PC-3 (cell line): ENCODE results near the gene RERE. TPM values are rescaled to one million over a fixed set of nuclear protein-coding genes. Genes with fewer than 3 reads are reported as not detected.
"Not testable (repeated sequence)": the region's sequence is repeated elsewhere in the genome, so short reads cannot be mapped to it uniquely, and the experiment has no call there.

Experiments used
- ATAC-seq: fragments of 200-7000 bp; cut with Tn5 transposase; 2 replicates; pipeline ENCODE4 v1.9.1; 2020; ENCODE audit warnings: mild to moderate bottlenecking, moderate library complexity
- BruUV-seq: library from RNA; stranded (reverse); fragments of 400-500 nt; replicated peaks from 2 replicates; lab custom pipeline; 2021; lab: Mats Ljungman, UMichigan
- CTCF ChIA-PET: fragments of 300-600 bp; sonication (Branson Sonifier 250); formaldehyde crosslinking; loops from one replicate; lab custom pipeline; 2022; ENCODE audit warnings: antibody characterized with exemption; lab: Charles Lee
- POLR2A ChIA-PET: fragments of 300-600 bp; sonication (Branson Sonifier 250); formaldehyde crosslinking; loops from one replicate; lab custom pipeline; 2022; ENCODE audit warnings: antibody characterized with exemption; ENCODE audit not compliant: unreplicated experiment; lab: Charles Lee
- DNase-seq: peaks from one replicate; pipeline ENCODE4 v3.0.0-alpha.2; 2015
- H2AFZ ChIP-seq: fragments of 300-600 bp; sonication (generic); 2 replicates; pipeline ENCODE4 v1.6.0; 2016; ENCODE audit warnings: antibody characterized with exemption, low read length
- H3F3A ChIP-seq: fragments of 300-600 bp; sonication (generic); one replicate; pipeline ENCODE4 v1.6.0; 2017; ENCODE audit warnings: antibody characterized with exemption, low read length, control low read depth, mild to moderate bottlenecking; ENCODE audit not compliant: unreplicated experiment
- H3K27ac ChIP-seq: fragments of 300-600 bp; sonication (generic); 2 replicates; pipeline ENCODE4 v1.5.1; 2016; ENCODE audit warnings: mild to moderate bottlenecking, low read length
- H3K27me3 ChIP-seq: fragments of 300-600 bp; sonication (generic); 2 replicates; pipeline ENCODE4 v1.6.1; 2016; ENCODE audit warnings: low read length, mixed read lengths
- H3K36me3 ChIP-seq: fragments of 300-600 bp; sonication (generic); 2 replicates; pipeline ENCODE4 v1.6.1; 2016; ENCODE audit warnings: low read depth, mixed run types, low read length, mixed read lengths
- H3K4me1 ChIP-seq: fragments of 300-600 bp; sonication (generic); 2 replicates; pipeline ENCODE4 v1.5.1; 2016; ENCODE audit warnings: low read length; ENCODE audit not compliant: insufficient read depth
- H3K4me2 ChIP-seq: fragments of 300-600 bp; sonication (generic); 2 replicates; pipeline ENCODE4 v1.6.0; 2016; ENCODE audit warnings: low read length
- H3K4me3 ChIP-seq: fragments of 300-600 bp; sonication (generic); 2 replicates; pipeline ENCODE4 v1.5.1; 2016; ENCODE audit warnings: mild to moderate bottlenecking, low read length, mixed read lengths
- H3K79me2 ChIP-seq: fragments of 300-600 bp; sonication (generic); 2 replicates; pipeline ENCODE4 v1.6.1; 2017; ENCODE audit warnings: low read length, mixed read lengths
- H3K9ac ChIP-seq: fragments of 300-600 bp; sonication (generic); 2 replicates; pipeline ENCODE4 v1.6.0; 2016; ENCODE audit warnings: mild to moderate bottlenecking, low read length
- H3K9me2 ChIP-seq: fragments of 300-600 bp; sonication (generic); replicated peaks from 2 replicates; pipeline ENCODE4 v1.6.1; 2016; ENCODE audit warnings: mixed run types, low read length, mixed read lengths
- H3K9me3 ChIP-seq: fragments of 300-600 bp; sonication (generic); 2 replicates; pipeline ENCODE4 v1.6.1; 2016; ENCODE audit warnings: low read length, mixed read lengths
- H4K20me1 ChIP-seq: fragments of 300-600 bp; sonication (generic); 2 replicates; pipeline ENCODE4 v1.6.1; 2016; ENCODE audit warnings: low read length, mixed read lengths
- CTCF ChIP-seq: fragments of 300-600 bp; sonication (generic); conservative IDR thresholded peaks from 2 replicates; pipeline ENCODE4 v1.5.1; 2017; ENCODE audit warnings: antibody characterized with exemption, low read depth, mild to moderate bottlenecking, low read length
- EZH2 ChIP-seq: fragments of 300-600 bp; sonication (generic); IDR thresholded peaks from one replicate; pipeline ENCODE4 v1.6.1; 2017; ENCODE audit warnings: antibody characterized with exemption, mild to moderate bottlenecking, low read length; ENCODE audit not compliant: unreplicated experiment
- EZH2phosphoT487 ChIP-seq: fragments of 300-600 bp; sonication (generic); IDR thresholded peaks from 2 replicates; pipeline ENCODE4 v1.6.1; 2018; ENCODE audit warnings: mild to moderate bottlenecking, antibody characterized with exemption, low read length, borderline replicate concordance
- intact Hi-C: fragments of 100-400 bp; cut with micrococcal nuclease; formaldehyde crosslinking; loops from 2 replicates; pipeline ENCODE4 v1.9.0; 2023
- total RNA-seq: library from RNA; depleted of rRNA; stranded (reverse); fragments of >200 nt; gene quantifications from 2 replicates; pipeline ENCODE4 v1.2.3, GENCODE V29; 2014

The RERE gene
- total RNA-seq, 1 experiment from 2014 or later = 24.2 TPM

DNA sequence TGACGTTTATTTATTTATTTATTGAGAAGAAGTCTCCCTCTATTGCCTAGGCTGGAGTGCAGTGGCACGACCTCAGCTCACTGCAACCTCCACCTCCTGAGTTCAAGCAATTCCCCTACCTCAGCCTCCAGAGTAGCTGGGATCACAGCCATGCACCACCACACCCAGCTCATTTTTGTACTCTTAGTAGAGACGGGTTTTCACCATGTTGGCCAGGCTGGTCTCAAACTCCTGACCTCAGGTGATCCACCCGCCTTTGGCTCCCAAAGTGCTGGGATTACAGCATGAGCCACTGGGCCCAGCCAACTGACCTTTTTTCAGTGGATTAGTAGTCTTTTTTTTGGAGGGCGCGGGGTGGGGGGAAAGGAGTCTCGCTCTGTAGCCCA lies 90.6 kb downstream of the RERE start:
- not testable (repeated sequence) for H2AFZ ChIP-seq, H3K4me2 ChIP-seq, H3K9me3 ChIP-seq, H3K27ac ChIP-seq, H4K20me1 ChIP-seq, H3K4me1 ChIP-seq, H3K9ac ChIP-seq, H3K27me3 ChIP-seq, H3K4me3 ChIP-seq, BruUV-seq, DNase-seq, H3K79me2 ChIP-seq, H3K9me2 ChIP-seq, H3K36me3 ChIP-seq, H3F3A ChIP-seq
- CTCF ChIA-PET = interaction anchor here (0.5 to 2.2 kb wide), 5 partner anchors 67 to 742 kb away, joined by 3 to 19 read pairs (median 3); no protein-coding TSS in a partner anchor
- POLR2A ChIA-PET = interaction anchor here (0.6 kb wide), 1 partner anchor 274 kb away, joined by 4 read pairs; no protein-coding TSS in a partner anchor
- peak; percentile 67 for ATAC-seq
- intact Hi-C loops = loop anchor here (1.0 kb wide), 2 partner anchors 122 to 165 kb away; no protein-coding TSS in a partner anchor

DNA sequence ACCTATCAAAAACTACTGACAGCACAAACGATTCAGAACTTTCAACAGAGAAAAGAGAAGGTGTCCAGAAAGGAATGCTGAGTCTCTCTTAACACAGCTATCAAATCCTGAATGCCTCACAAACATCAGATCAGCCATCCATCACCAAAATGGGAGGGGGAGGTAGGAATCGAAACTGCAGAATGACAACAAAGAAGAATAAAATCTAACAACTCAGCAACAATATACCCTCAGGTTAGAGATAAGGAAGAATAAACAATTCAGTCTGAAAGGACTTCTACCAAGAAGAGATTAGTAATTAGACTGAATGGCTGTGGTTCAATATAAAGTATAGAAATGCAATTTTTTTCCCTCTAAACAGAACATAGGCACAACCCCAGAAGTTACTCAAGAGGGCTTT lies 94.4 kb downstream of the RERE start:
- H3K4me3 ChIP-seq = no peak overlapping the region
- no peaks in the 10 kb centered on the region for H4K20me1 ChIP-seq
- H3K9me3 ChIP-seq = no peaks in the 10 kb centered on the region
- ATAC-seq = no peak
- ChIA-PET CTCF (no interaction called here), POLR2A (no interaction called here)
- no peaks in the 10 kb centered on the region for H3K9me2 ChIP-seq
- H3K36me3 ChIP-seq = no peaks in the 10 kb centered on the region
- no peak for TF ChIP-seq CTCF
- no peak for TF ChIP-seq EZH2
- no peak for TF ChIP-seq EZH2phosphoT487
- no peak overlapping the region for H3K4me2 ChIP-seq
- DNase-seq = no peak
- no peak overlapping the region for H2AFZ ChIP-seq
- H3K4me1 ChIP-seq = 0 out of 2 replicates have a peak, but pooled peaks cover 4% of the 10 kb centered on the region
- no peaks in the 10 kb centered on the region for H3F3A ChIP-seq
- no peak overlapping the region for H3K9ac ChIP-seq
- no peak overlapping the region for H3K27ac ChIP-seq
- intact Hi-C loops = no loop called here
- no peaks in the 10 kb centered on the region for H3K79me2 ChIP-seq
- H3K27me3 ChIP-seq = no peaks in the 10 kb centered on the region
- no TSS peak for BruUV-seq

DNA sequence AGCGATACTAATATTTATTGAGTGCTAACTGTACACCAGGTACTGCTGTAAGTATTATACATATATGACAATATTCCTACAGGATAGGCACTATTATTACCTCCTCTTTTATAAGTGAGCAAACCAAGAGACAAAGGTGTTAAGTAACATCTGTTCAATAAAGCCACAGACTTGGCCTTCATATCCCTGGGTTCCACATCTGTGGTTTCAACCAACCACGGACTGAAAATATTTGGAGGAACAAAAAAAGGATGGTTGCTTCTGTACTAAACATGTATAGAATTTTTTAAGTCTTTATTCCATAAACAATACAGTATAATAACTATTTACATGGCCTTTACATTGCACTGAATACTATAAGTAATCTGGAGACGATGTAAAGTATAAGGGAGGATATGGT lies 95.1 kb downstream of the RERE start:
- no peaks in the 10 kb centered on the region for H3K9me3 ChIP-seq
- no peak for TF ChIP-seq EZH2
- H3K9me2 ChIP-seq = no peaks in the 10 kb centered on the region
- H3K79me2 ChIP-seq = no peaks in the 10 kb centered on the region
- ATAC-seq = no peak
- ChIA-PET POLR2A (no interaction called here), CTCF (no interaction called here)
- BruUV-seq = no TSS peak
- DNase-seq = no peak
- H3K27ac ChIP-seq = no peak overlapping the region
- no peak overlapping the region for H3K4me3 ChIP-seq
- no peak overlapping the region for H2AFZ ChIP-seq
- H4K20me1 ChIP-seq = no peaks in the 10 kb centered on the region
- no peak overlapping the region for H3K4me2 ChIP-seq
- intact Hi-C loops = no loop called here
- no peak overlapping the region for H3K9ac ChIP-seq
- no peaks in the 10 kb centered on the region for H3F3A ChIP-seq
- 0 out of 2 replicates have a peak, but pooled peaks cover 7% of the 10 kb centered on the region for H3K4me1 ChIP-seq
- H3K27me3 ChIP-seq = no peaks in the 10 kb centered on the region
- H3K36me3 ChIP-seq = no peaks in the 10 kb centered on the region
